Adrenal gland (tissue), 12 donors: Measurements from ENCODE around the gene SLC33A1. TPM values are rescaled to one million over a fixed set of nuclear protein-coding genes. Genes with fewer than 3 reads are reported as not detected.
A peak's percentile ranks its signal among the peaks of the same experiment; 100 is the strongest.

Experiments
- DNase-seq, 7 donors: peaks; one replicate each; pipeline ENCODE4 v3.0.0-alpha.2; 2019 to 2020
- H3K27ac ChIP-seq, 5 donors: fragments of 200-600 bp; sonication (generic) in 4 of 5; 1 replicate in 3 of 5; 2 replicates in 2 of 5; pipeline versions ENCODE4 v1.5.1 to v1.8.0; 2016 to 2020; ENCODE audit warnings: mild to moderate bottlenecking in 1 of 5
- H3K27me3 ChIP-seq: fragments of 200-600 bp; 2 replicates; pipeline ENCODE4 v1.8.0; 2021
- H3K36me3 ChIP-seq, 2 donors: fragments of 200-600 bp; replicated peaks in 1 of 2; 1 replicate in 1 of 2; 2 replicates in 1 of 2; pipeline versions ENCODE4 v1.5.1 to v1.8.0; 2018 to 2022
- H3K4me1 ChIP-seq, 2 donors: fragments of 200-600 bp; replicated peaks in 1 of 2; 1 replicate in 1 of 2; 2 replicates in 1 of 2; pipeline versions ENCODE4 v1.5.1 to v1.8.0; 2018 to 2021
- H3K4me3 ChIP-seq, 4 donors: fragments of 200-600 bp; sonication (generic) in 3 of 4; one replicate each; pipeline ENCODE4 v1.5.1; 2016 to 2018
- H3K9me3 ChIP-seq, 3 donors: fragments of 200-600 bp; sonication (generic) in 1 of 3; replicated peaks in 1 of 3; 1 replicate in 2 of 3; 2 replicates in 1 of 3; pipeline versions ENCODE4 v1.5.1 to v1.8.0; 2016 to 2021
- CTCF ChIP-seq, 6 experiments: fragments of 450-650 bp in 4 of 6; fragments of 200-600 bp in 2 of 6; sonication (generic) in 1 of 6; IDR thresholded peaks; 1 replicate in 5 of 6; 2 replicates in 1 of 6; pipeline versions ENCODE4 v1.5.1 to v1.8.0; 2016 to 2021; ENCODE audit warnings: antibody characterized with exemption in 6 of 6, mild to moderate bottlenecking in 2 of 6, moderate library complexity in 1 of 6
- POLR2A ChIP-seq, 2 donors: fragments of 450-650 bp; IDR thresholded peaks; one replicate each; pipeline ENCODE4 v1.6.1; 2017; ENCODE audit warnings: antibody characterized with exemption in 2 of 2, mild to moderate bottlenecking in 2 of 2, moderate library complexity in 1 of 2
- WGBS, 4 donors: extraction: QIAGEN DNeasy Blood & Tissue Kit in 2 of 4; methylation state at CpG; one replicate each; pipeline versions ENCODE4 v1.1.5 to v1.1.7; 2013 to 2017; 5-methylcytosine and 5-hydroxymethylcytosine counted together
- intact Hi-C, 2 donors: fragments of 100-400 bp; cut with DNase I; formaldehyde crosslinking; loops; one replicate each; pipeline versions ENCODE4 v1.14.1 to v1.15.0; 2022 to 2023
- polyA plus RNA-seq, 3 donors: library from polyadenylated mRNA; stranded (reverse); fragments of 200-250 nt in 2 of 3; fragments of 350-450 nt in 1 of 3; fragmentation: Illumina TruSeq in 1 of 3; extraction: RNeasy Lipid Tissue Mini Kit (QIAGEN cat#74804) in 1 of 3; gene quantifications; one replicate each; pipeline ENCODE4 v1.2.3, GENCODE V29; 2013 to 2014
- total RNA-seq, 9 donors: library from RNA; depleted of rRNA in 4 of 9; stranded (reverse); fragments of >200 nt in 4 of 9; fragments of 120-200 nt in 1 of 9; fragmentation: NEBNext Ultra II Directional in 1 of 9; extraction: Animal tissue kit (Norgen Biotek cat#: 25700) in 1 of 9; gene quantifications; one replicate each; pipeline versions ENCODE4 v1.1.0 to v1.2.4, GENCODE V29; 2013 to 2023
- donor health status: healthy with polysubstance abuse.
- donor health status: Bipolar disorder and iron deficiency.
- donor health status: DM: yes; HTN: yes; CAD: no.
- donor health status: DM: no; HTN: no; CAD: no.
- donor health status: DM: no; HTN: no; CAD: no.
- donor health status: DM: yes; HTN: yes; CAD: no.

The SLC33A1 gene
- total and polyA plus RNA-seq, 12 donors, result 3.6 to 101 (median 36.2) TPM

DNA sequence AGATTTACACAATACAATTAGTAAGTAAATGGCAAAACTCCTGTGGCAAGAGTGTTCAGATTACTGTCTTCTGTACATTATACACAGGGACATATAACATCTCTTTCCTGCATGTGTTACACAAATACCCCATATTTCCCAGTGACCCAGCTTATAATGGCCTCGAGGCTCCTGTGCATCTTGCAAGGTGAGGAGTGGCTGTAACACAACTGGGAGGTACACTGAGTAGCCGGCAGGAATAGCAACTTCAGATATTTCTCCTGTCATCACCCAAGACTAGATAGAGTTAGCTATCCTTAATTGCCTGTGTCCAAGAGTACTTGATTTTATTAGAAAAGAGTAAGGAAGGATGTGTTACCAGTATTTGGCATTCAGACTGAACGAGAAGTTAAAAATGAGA lies 21.8 kb upstream of the SLC33A1 start:
- peaks cover 16 to 63% of the 10 kb centered on the region in 2 donors for H3K4me1 ChIP-seq

GRCh38 chr3:155872904-155873646 lies 18.8 kb upstream of the SLC33A1 start:
- H3K27ac ChIP-seq, result no peak overlapping the region
- TF ChIP-seq POLR2A (IDR thresholded peaks at IDR 0.05) (no peak), CTCF (IDR thresholded peaks at IDR 0.05) (no peak)
- no peaks in the 10 kb centered on the region for H3K27me3 ChIP-seq
- no peaks in the 10 kb centered on the region for H3K36me3 ChIP-seq
- intact Hi-C loops, result no loop called here
- no peaks in the 10 kb centered on the region for H3K9me3 ChIP-seq
- DNase-seq, result no peak
- H3K4me1 ChIP-seq, result peaks cover 9 to 54% of the 10 kb centered on the region in 2 donors
- no peak overlapping the region for H3K4me3 ChIP-seq
- WGBS, 4 donors, result 66 to 81% (median 71%) methylated on average over 8 of the region's 8 CpGs

More for the DNA sequence above, 21.8 kb upstream of the SLC33A1 start:
- no peak overlapping the region for H3K27ac ChIP-seq
- H3K4me3 ChIP-seq, result no peak overlapping the region
- H3K27me3 ChIP-seq, result no peaks in the 10 kb centered on the region
- no peak for TF ChIP-seq CTCF (IDR thresholded peaks at IDR 0.05)
- TF ChIP-seq POLR2A (IDR thresholded peaks at IDR 0.05), result no peak
- intact Hi-C loops, result no loop called here
- H3K36me3 ChIP-seq, result no peaks in the 10 kb centered on the region
- no peak for DNase-seq
- no peaks in the 10 kb centered on the region for H3K9me3 ChIP-seq
- 59 to 70% (median 63%) methylated on average over 3 of the region's 3 CpGs for WGBS, 4 donors

- H3K27me3 ChIP-seq, result no peaks in the 10 kb centered on the region
- no peaks in the 10 kb centered on the region for H3K36me3 ChIP-seq
- peak overlapping the region; percentile 89 to 97 (median 96) for H3K27ac ChIP-seq
- intact Hi-C loops, result no loop called here
- peak overlapping the region; percentile 89 to 95 (median 93) for H3K4me3 ChIP-seq
- 0% methylated on average over 19 of the region's 19 CpGs for whole genome bisulfite sequencing, 4 donors
- H3K9me3 ChIP-seq, result no peaks in the 10 kb centered on the region
- DNase-seq, result no peak
- H3K4me1 ChIP-seq, result peaks cover 9 to 53% of the 10 kb centered on the region in 2 donors
- TF ChIP-seq POLR2A (IDR thresholded peaks at IDR 0.05) (no peak), CTCF (IDR thresholded peaks at IDR 0.05) (no peak)
These were observed 17.5 kb upstream of the SLC33A1 start for GRCh38 chr3:155871746-155872158.

GRCh38 chr3:155870945-155871745 lies 16.9 kb upstream of the SLC33A1 start:
- Histone ChIP-seq H3K4me1 (peaks cover 9 to 50% of the 10 kb centered on the region in 2 donors), H3K27me3 (no peaks in the 10 kb centered on the region), H3K36me3 (no peaks in the 10 kb centered on the region), H3K9me3 (no peaks in the 10 kb centered on the region), H3K4me3 (peak overlapping the region; percentile 89 to 95 (median 93)), H3K27ac (peak overlapping the region; percentile 89 to 97 (median 96))
- 0 to 1% (median 0%) methylated on average over 15 to 85 of the region's 85 CpGs for WGBS, 4 donors
- intact Hi-C loops, result no loop called here
- TF ChIP-seq CTCF (IDR thresholded peaks at IDR 0.05) (no peak), POLR2A (IDR thresholded peaks at IDR 0.05) (peak in 1 of 2 donors; percentile 39)
- peak; percentile 59 to 77 (median 66) for DNase-seq
